HAP-1 (cell line): ENCODE measurements around the gene HSP90AB1.

Experiments
- DNase-seq, 2 experiments: peaks; one replicate each; pipeline ENCODE4 v3.0.0-alpha.2; 2016 to 2020; ENCODE audit warnings: low spot score in 2 of 2
- H3K27me3 ChIP-seq: fragments of 250-450 bp; sonication (Bioruptor Pico); 2 replicates; pipeline ENCODE4 v1.5.1; 2020; ENCODE audit warnings: low read depth, mild to moderate bottlenecking, moderate library complexity
- H3K36me3 ChIP-seq: fragments of 250-450 bp; sonication (Bioruptor Pico); replicated peaks from 2 replicates; pipeline ENCODE4 v1.5.1; 2020; ENCODE audit warnings: mild to moderate bottlenecking
- H3K4me1 ChIP-seq: fragments of 250-450 bp; sonication (Bioruptor Pico); 2 replicates; pipeline ENCODE4 v1.5.1; 2020; ENCODE audit warnings: mild to moderate bottlenecking
- H3K4me3 ChIP-seq: fragments of 250-450 bp; sonication (Bioruptor Pico); 2 replicates; pipeline ENCODE4 v1.5.1; 2020; ENCODE audit warnings: mild to moderate bottlenecking, moderate library complexity
- H3K9me3 ChIP-seq: fragments of 250-450 bp; sonication (Bioruptor Pico); 2 replicates; pipeline ENCODE4 v1.5.1; 2020; ENCODE audit warnings: mild to moderate bottlenecking, moderate library complexity
- in situ Hi-C: fragments of 300-500 bp; cut with MboI; formaldehyde crosslinking; loops from 3 replicates; pipeline ENCODE4 v1.14.3; 2020; ENCODE audit warnings: low sequenced_read_pairs, inconsistent platforms, mixed read lengths

The HSP90AB1 gene

GRCh38 chr6:44258921-44259320 is 12.0 kb downstream of the HSP90AB1 start:
- Histone ChIP-seq H3K4me1 (peaks cover 15% of the 10 kb centered on the region), H3K4me3 (no peak overlapping the region), H3K27me3 (no peaks in the 10 kb centered on the region), H3K36me3 (peaks cover 20% of the 10 kb centered on the region), H3K9me3 (no peaks in the 10 kb centered on the region)
- in situ Hi-C loops: no loop called here
- DNase-seq: no peak

- in situ Hi-C loops: no loop called here
- no peaks in the 10 kb centered on the region for H3K27me3 ChIP-seq
- no peaks in the 10 kb centered on the region for H3K9me3 ChIP-seq
- H3K4me1 ChIP-seq: peaks cover 17% of the 10 kb centered on the region
- no peak for DNase-seq
- H3K4me3 ChIP-seq: no peak overlapping the region
- peaks cover 9% of the 10 kb centered on the region for H3K36me3 ChIP-seq
Observed at GRCh38 chr6:44260011-44260410, 13.1 kb downstream of the HSP90AB1 start.

- DNase-seq: no peak
- Histone ChIP-seq H3K9me3 (no peaks in the 10 kb centered on the region), H3K4me3 (no peak overlapping the region), H3K36me3 (peaks cover 2% of the 10 kb centered on the region), H3K4me1 (peaks cover 19% of the 10 kb centered on the region), H3K27me3 (no peaks in the 10 kb centered on the region)
- in situ Hi-C loops: no loop called here
Observed at GRCh38 chr6:44260451-44261297, 13.8 kb downstream of the HSP90AB1 start.

GRCh38 chr6:44261581-44261980 is 14.7 kb downstream of the HSP90AB1 start:
- Histone ChIP-seq H3K36me3 (no peaks in the 10 kb centered on the region; the same call in none of the 2 replicates), H3K4me1 (peaks cover 14% of the 10 kb centered on the region), H3K9me3 (no peaks in the 10 kb centered on the region), H3K27me3 (no peaks in the 10 kb centered on the region), H3K4me3 (no peak overlapping the region)
- DNase-seq: no peak
- in situ Hi-C loops: no loop called here

- no peaks in the 10 kb centered on the region for H3K27me3 ChIP-seq
- in situ Hi-C loops: no loop called here
- no peak for DNase-seq
- peaks cover 12% of the 10 kb centered on the region for H3K4me1 ChIP-seq
- H3K9me3 ChIP-seq: no peaks in the 10 kb centered on the region
- H3K36me3 ChIP-seq: no peaks in the 10 kb centered on the region; the same call in 1 of the 2 replicates
- no peak overlapping the region for H3K4me3 ChIP-seq
Observed at GRCh38 chr6:44262467-44263353, 15.8 kb downstream of the HSP90AB1 start.

- Histone ChIP-seq H3K36me3 (no peaks in the 10 kb centered on the region; the same call in 1 of the 2 replicates), H3K27me3 (no peaks in the 10 kb centered on the region; the same call in 1 of the 2 replicates), H3K4me3 (peak overlapping the region; percentile 67), H3K4me1 (peaks cover 11% of the 10 kb centered on the region), H3K9me3 (no peaks in the 10 kb centered on the region)
- no peak for DNase-seq
- in situ Hi-C loops: no loop called here
Observed at GRCh38 chr6:44263354-44264100, 16.6 kb downstream of the HSP90AB1 start.

GRCh38 chr6:44264154-44265006 is 17.5 kb downstream of the HSP90AB1 start:
- H3K4me3 ChIP-seq: peak overlapping the region; percentile 67
- in situ Hi-C loops: loop anchor here (5.0 kb wide), 1 partner anchor 73 kb away; no protein-coding TSS in a partner anchor
- no peak for DNase-seq
- H3K36me3 ChIP-seq: no peaks in the 10 kb centered on the region
- no peaks in the 10 kb centered on the region for H3K9me3 ChIP-seq
- peaks cover 2% of the 10 kb centered on the region; the same call in 1 of the 2 replicates for H3K27me3 ChIP-seq
- H3K4me1 ChIP-seq: peaks cover 11% of the 10 kb centered on the region

GRCh38 chr6:44265007-44265721 is 18.3 kb downstream of the HSP90AB1 start, which contains the start of gene NFKBIE:
Gene NFKBIE (minus strand): TSS chr6:44265551. CDS start chr6:44265346, 205 bp downstream.
- Histone ChIP-seq H3K9me3 (no peaks in the 10 kb centered on the region), H3K36me3 (no peaks in the 10 kb centered on the region), H3K4me1 (peaks cover 11% of the 10 kb centered on the region), H3K27me3 (peaks cover 7% of the 10 kb centered on the region), H3K4me3 (peak within 1 kb of the TSS; percentile 67)
- peak; percentile 78 to 95 for DNase-seq
- in situ Hi-C loops: loop anchor here (5.0 kb wide), 1 partner anchor 72 kb away; no protein-coding TSS in a partner anchor

- DNase-seq: no peak
- in situ Hi-C loops: loop anchor here (5.0 kb wide), 1 partner anchor 72 kb away; no protein-coding TSS in a partner anchor
- Histone ChIP-seq H3K36me3 (no peaks in the 10 kb centered on the region), H3K4me1 (peaks cover 11% of the 10 kb centered on the region), H3K4me3 (peak overlapping the region; percentile 67), H3K9me3 (no peaks in the 10 kb centered on the region), H3K27me3 (peaks cover 7% of the 10 kb centered on the region)
Observed at GRCh38 chr6:44265722-44266233, 18.9 kb downstream of the HSP90AB1 start.

GRCh38 chr6:44266347-44266746 is 19.4 kb downstream of the HSP90AB1 start:
- no peak for DNase-seq
- H3K36me3 ChIP-seq: no peaks in the 10 kb centered on the region
- H3K4me3 ChIP-seq: no peak overlapping the region
- in situ Hi-C loops: loop anchor here (5.0 kb wide), 1 partner anchor 71 kb away; no protein-coding TSS in a partner anchor
- H3K27me3 ChIP-seq: peaks cover 7% of the 10 kb centered on the region
- no peaks in the 10 kb centered on the region for H3K9me3 ChIP-seq
- H3K4me1 ChIP-seq: peaks cover 11% of the 10 kb centered on the region

- H3K27me3 ChIP-seq: peaks cover 7% of the 10 kb centered on the region
- no peak for DNase-seq
- H3K36me3 ChIP-seq: no peaks in the 10 kb centered on the region
- no peak overlapping the region for H3K4me3 ChIP-seq
- in situ Hi-C loops: loop anchor here (5.0 kb wide), 1 partner anchor 70 kb away; no protein-coding TSS in a partner anchor
- peaks cover 11% of the 10 kb centered on the region for H3K4me1 ChIP-seq
- no peaks in the 10 kb centered on the region for H3K9me3 ChIP-seq
Observed at GRCh38 chr6:44267252-44267651, 20.4 kb downstream of the HSP90AB1 start.
